ENCODE data around the gene MYBL2.
A peak's percentile ranks its signal among the peaks of the same experiment; 100 is the strongest.

MYBL2 gene

GRCh38 chr20:43662943-43663655, 3.8 kb upstream of the MYBL2 start:
- Histone ChIP-seq H3K9me3 (ENCODE audit: control insufficient read depth, low read length) (no peaks in the 10 kb centered on the region), H3K4me1 (ENCODE audit: control insufficient read depth, insufficient read depth, low read length) (peaks cover 22% of the 10 kb centered on the region), H3K4me3 (ENCODE audit: low read length) (no peak overlapping the region), H3K36me3 (ENCODE audit: control insufficient read depth, insufficient read depth, low read length) (no peaks in the 10 kb centered on the region), H3K27me3 (ENCODE audit: control insufficient read depth, insufficient read depth, low read length) (peaks cover 12% of the 10 kb centered on the region), H3K9ac (ENCODE audit: low read length) (no peak overlapping the region)

GRCh38 chr20:43665466-43666176, 1.3 kb upstream of the MYBL2 start:
- H3K9ac ChIP-seq (ENCODE audit: low read length) = no peak overlapping the region
- no peak overlapping the region for H3K4me3 ChIP-seq (ENCODE audit: low read length)
- peaks cover 17% of the 10 kb centered on the region for H3K27me3 ChIP-seq (ENCODE audit: control insufficient read depth, insufficient read depth, low read length)
- peaks cover 29% of the 10 kb centered on the region for H3K4me1 ChIP-seq (ENCODE audit: control insufficient read depth, insufficient read depth, low read length)
- H3K36me3 ChIP-seq (ENCODE audit: control insufficient read depth, insufficient read depth, low read length) = no peaks in the 10 kb centered on the region
- H3K9me3 ChIP-seq (ENCODE audit: control insufficient read depth, low read length) = no peaks in the 10 kb centered on the region

GRCh38 chr20:43667341-43668132, 623 bp downstream of the MYBL2 start:
- Histone ChIP-seq H3K9ac (ENCODE audit: low read length) (no peak overlapping the region), H3K27me3 (ENCODE audit: control insufficient read depth, insufficient read depth, low read length) (peaks cover 17% of the 10 kb centered on the region), H3K4me3 (ENCODE audit: low read length) (peak overlapping the region; percentile 14)

GRCh38 chr20:43669332-43669731, 2.4 kb downstream of the MYBL2 start:
- H3K27me3 ChIP-seq (ENCODE audit: control insufficient read depth, insufficient read depth, low read length) = peaks cover 17% of the 10 kb centered on the region
- no peak overlapping the region for H3K4me3 ChIP-seq (ENCODE audit: low read length)
- H3K9me3 ChIP-seq (ENCODE audit: control insufficient read depth, low read length) = no peaks in the 10 kb centered on the region
- H3K4me1 ChIP-seq (ENCODE audit: control insufficient read depth, insufficient read depth, low read length) = peaks cover 16% of the 10 kb centered on the region
- H3K36me3 ChIP-seq (ENCODE audit: control insufficient read depth, insufficient read depth, low read length) = no peaks in the 10 kb centered on the region
- H3K9ac ChIP-seq (ENCODE audit: low read length) = no peak overlapping the region

More at GRCh38 chr20:43667341-43668132, 623 bp downstream of the MYBL2 start:
- Histone ChIP-seq H3K9me3 (ENCODE audit: control insufficient read depth, low read length) (no peaks in the 10 kb centered on the region), H3K4me1 (ENCODE audit: control insufficient read depth, insufficient read depth, low read length) (peaks cover 29% of the 10 kb centered on the region), H3K36me3 (ENCODE audit: control insufficient read depth, insufficient read depth, low read length) (no peaks in the 10 kb centered on the region)

GRCh38 chr20:43670423-43670822, 3.5 kb downstream of the MYBL2 start:
- H3K9ac ChIP-seq (ENCODE audit: low read length) = no peak overlapping the region
- peaks cover 16% of the 10 kb centered on the region for H3K4me1 ChIP-seq (ENCODE audit: control insufficient read depth, insufficient read depth, low read length)
- no peak overlapping the region for H3K4me3 ChIP-seq (ENCODE audit: low read length)
- H3K27me3 ChIP-seq (ENCODE audit: control insufficient read depth, insufficient read depth, low read length) = peaks cover 17% of the 10 kb centered on the region
- no peaks in the 10 kb centered on the region for H3K36me3 ChIP-seq (ENCODE audit: control insufficient read depth, insufficient read depth, low read length)
- no peaks in the 10 kb centered on the region for H3K9me3 ChIP-seq (ENCODE audit: control insufficient read depth, low read length)

GRCh38 chr20:43676368-43676767, 9.5 kb downstream of the MYBL2 start:
- Histone ChIP-seq H3K9me3 (ENCODE audit: control insufficient read depth, low read length) (no peaks in the 10 kb centered on the region), H3K36me3 (ENCODE audit: control insufficient read depth, insufficient read depth, low read length) (no peaks in the 10 kb centered on the region), H3K4me1 (ENCODE audit: control insufficient read depth, insufficient read depth, low read length) (no peaks in the 10 kb centered on the region), H3K27me3 (ENCODE audit: control insufficient read depth, insufficient read depth, low read length) (no peaks in the 10 kb centered on the region), H3K4me3 (ENCODE audit: low read length) (no peak overlapping the region), H3K9ac (ENCODE audit: low read length) (no peak overlapping the region)

GRCh38 chr20:43680981-43681380, 14.1 kb downstream of the MYBL2 start:
- no peaks in the 10 kb centered on the region for H3K4me1 ChIP-seq (ENCODE audit: control insufficient read depth, insufficient read depth, low read length)
- H3K4me3 ChIP-seq (ENCODE audit: low read length) = no peak overlapping the region
- no peaks in the 10 kb centered on the region for H3K9me3 ChIP-seq (ENCODE audit: control insufficient read depth, low read length)
- no peak overlapping the region for H3K9ac ChIP-seq (ENCODE audit: low read length)
- no peaks in the 10 kb centered on the region for H3K27me3 ChIP-seq (ENCODE audit: control insufficient read depth, insufficient read depth, low read length)
- H3K36me3 ChIP-seq (ENCODE audit: control insufficient read depth, insufficient read depth, low read length) = no peaks in the 10 kb centered on the region

GRCh38 chr20:43681468-43681942, 14.6 kb downstream of the MYBL2 start:
- H3K36me3 ChIP-seq (ENCODE audit: control insufficient read depth, insufficient read depth, low read length) = no peaks in the 10 kb centered on the region
- no peak overlapping the region for H3K9ac ChIP-seq (ENCODE audit: low read length)
- H3K27me3 ChIP-seq (ENCODE audit: control insufficient read depth, insufficient read depth, low read length) = no peaks in the 10 kb centered on the region
- no peaks in the 10 kb centered on the region for H3K9me3 ChIP-seq (ENCODE audit: control insufficient read depth, low read length)
- H3K4me3 ChIP-seq (ENCODE audit: low read length) = no peak overlapping the region
- H3K4me1 ChIP-seq (ENCODE audit: control insufficient read depth, insufficient read depth, low read length) = no peaks in the 10 kb centered on the region

- Histone ChIP-seq H3K4me3 (ENCODE audit: low read length) (no peak overlapping the region), H3K27me3 (ENCODE audit: control insufficient read depth, insufficient read depth, low read length) (no peaks in the 10 kb centered on the region), H3K36me3 (ENCODE audit: control insufficient read depth, insufficient read depth, low read length) (no peaks in the 10 kb centered on the region), H3K9ac (ENCODE audit: low read length) (no peak overlapping the region), H3K9me3 (ENCODE audit: control insufficient read depth, low read length) (no peaks in the 10 kb centered on the region), H3K4me1 (ENCODE audit: control insufficient read depth, insufficient read depth, low read length) (no peaks in the 10 kb centered on the region)
Observed at GRCh38 chr20:43681991-43682410, 15.1 kb downstream of the MYBL2 start.

GRCh38 chr20:43682446-43682845, 15.5 kb downstream of the MYBL2 start:
- Histone ChIP-seq H3K4me1 (ENCODE audit: control insufficient read depth, insufficient read depth, low read length) (no peaks in the 10 kb centered on the region), H3K36me3 (ENCODE audit: control insufficient read depth, insufficient read depth, low read length) (no peaks in the 10 kb centered on the region), H3K27me3 (ENCODE audit: control insufficient read depth, insufficient read depth, low read length) (no peaks in the 10 kb centered on the region), H3K9me3 (ENCODE audit: control insufficient read depth, low read length) (no peaks in the 10 kb centered on the region), H3K9ac (ENCODE audit: low read length) (no peak overlapping the region), H3K4me3 (ENCODE audit: low read length) (no peak overlapping the region)

- Histone ChIP-seq H3K4me1 (ENCODE audit: control insufficient read depth, insufficient read depth, low read length) (no peaks in the 10 kb centered on the region), H3K27me3 (ENCODE audit: control insufficient read depth, insufficient read depth, low read length) (no peaks in the 10 kb centered on the region), H3K9me3 (ENCODE audit: control insufficient read depth, low read length) (no peaks in the 10 kb centered on the region), H3K9ac (ENCODE audit: low read length) (no peak overlapping the region), H3K4me3 (ENCODE audit: low read length) (no peak overlapping the region), H3K36me3 (ENCODE audit: control insufficient read depth, insufficient read depth, low read length) (no peaks in the 10 kb centered on the region)
Observed at GRCh38 chr20:43686820-43687219, 19.9 kb downstream of the MYBL2 start.

GRCh38 chr20:43689165-43689564, 22.3 kb downstream of the MYBL2 start:
- no peaks in the 10 kb centered on the region for H3K36me3 ChIP-seq (ENCODE audit: control insufficient read depth, insufficient read depth, low read length)
- no peak overlapping the region for H3K4me3 ChIP-seq (ENCODE audit: low read length)
- no peaks in the 10 kb centered on the region for H3K27me3 ChIP-seq (ENCODE audit: control insufficient read depth, insufficient read depth, low read length)
- no peak overlapping the region for H3K9ac ChIP-seq (ENCODE audit: low read length)
- H3K4me1 ChIP-seq (ENCODE audit: control insufficient read depth, insufficient read depth, low read length) = no peaks in the 10 kb centered on the region
- no peaks in the 10 kb centered on the region for H3K9me3 ChIP-seq (ENCODE audit: control insufficient read depth, low read length)
